ENCODE results near the gene KRR1. TPM values are rescaled to one million over a fixed set of nuclear protein-coding genes. Genes with fewer than 3 reads are reported as not detected.

Gene KRR1
- total and polyA plus RNA-seq, 2 of the 13 experiments (the other 11 are each of a cell fraction or from before 2014, with no cell fraction given) = 19.3 to 103 TPM

DNA sequence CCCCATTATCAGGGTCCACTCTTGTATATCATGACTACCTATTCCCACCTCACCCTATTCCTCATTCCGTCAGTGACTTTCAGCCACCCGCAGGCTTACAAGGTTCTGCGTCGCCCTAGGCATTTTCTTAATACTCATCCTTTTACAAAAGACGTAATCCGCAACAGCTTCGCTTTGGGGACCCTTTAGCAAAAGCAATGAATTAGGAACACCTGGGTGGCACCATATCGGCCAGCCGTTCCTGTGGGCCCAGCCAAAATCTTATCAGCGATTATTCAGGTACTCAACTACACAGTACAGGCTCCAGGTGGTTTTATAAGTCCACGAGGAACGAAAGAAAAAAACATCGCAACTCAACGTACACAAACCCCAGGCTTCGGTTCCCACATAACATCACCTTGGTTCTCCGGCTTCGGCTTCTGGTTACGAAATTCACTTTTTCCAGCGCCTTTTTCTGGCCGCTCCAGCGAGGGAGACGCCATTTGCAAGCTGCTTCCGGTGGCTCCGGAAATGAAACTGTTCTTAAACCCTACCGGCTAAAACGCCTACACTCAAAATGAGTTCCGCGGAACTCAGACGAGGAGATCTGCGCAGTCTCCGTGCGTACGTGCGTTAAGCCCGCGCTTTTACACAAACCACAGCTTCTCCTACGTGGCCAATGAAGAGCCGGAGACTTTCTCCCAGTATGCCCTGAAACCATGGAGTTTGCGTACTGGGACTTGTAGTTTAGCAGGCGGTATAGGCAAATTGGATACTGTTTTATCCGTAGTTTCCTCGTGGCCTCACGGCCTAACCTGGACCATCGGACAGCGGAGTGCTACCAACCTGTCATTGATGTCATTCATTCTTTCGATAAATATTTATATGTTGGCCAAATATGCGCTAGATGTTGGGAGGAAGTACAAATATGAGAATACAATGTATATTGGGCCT is at the start of gene KRR1 (continued):
- TF ChIP-seq, protein P1, sequence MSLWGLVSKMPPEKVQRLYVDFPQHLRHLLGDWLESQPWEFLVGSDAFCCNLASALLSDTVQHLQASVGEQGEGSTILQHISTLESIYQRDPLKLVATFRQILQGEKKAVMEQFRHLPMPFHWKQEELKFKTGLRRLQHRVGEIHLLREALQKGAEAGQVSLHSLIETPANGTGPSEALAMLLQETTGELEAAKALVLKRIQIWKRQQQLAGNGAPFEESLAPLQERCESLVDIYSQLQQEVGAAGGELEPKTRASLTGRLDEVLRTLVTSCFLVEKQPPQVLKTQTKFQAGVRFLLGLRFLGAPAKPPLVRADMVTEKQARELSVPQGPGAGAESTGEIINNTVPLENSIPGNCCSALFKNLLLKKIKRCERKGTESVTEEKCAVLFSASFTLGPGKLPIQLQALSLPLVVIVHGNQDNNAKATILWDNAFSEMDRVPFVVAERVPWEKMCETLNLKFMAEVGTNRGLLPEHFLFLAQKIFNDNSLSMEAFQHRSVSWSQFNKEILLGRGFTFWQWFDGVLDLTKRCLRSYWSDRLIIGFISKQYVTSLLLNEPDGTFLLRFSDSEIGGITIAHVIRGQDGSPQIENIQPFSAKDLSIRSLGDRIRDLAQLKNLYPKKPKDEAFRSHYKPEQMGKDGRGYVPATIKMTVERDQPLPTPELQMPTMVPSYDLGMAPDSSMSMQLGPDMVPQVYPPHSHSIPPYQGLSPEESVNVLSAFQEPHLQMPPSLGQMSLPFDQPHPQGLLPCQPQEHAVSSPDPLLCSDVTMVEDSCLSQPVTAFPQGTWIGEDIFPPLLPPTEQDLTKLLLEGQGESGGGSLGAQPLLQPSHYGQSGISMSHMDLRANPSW (CRISPR knock-in tag; IDR thresholded peaks at IDR 0.05; ENCODE audit: borderline replicate concordance) = peak; percentile 29; the same call in 1 of the 2 replicates
- TF ChIP-seq SRSF4 (IDR thresholded peaks at IDR 0.05; ENCODE audit: low read depth, low read length, poor library complexity, severe bottlenecking) (no peak), NFRKB (IDR thresholded peaks at IDR 0.05) (no peak; the same call in 1 of the 2 replicates), TP53 (CRISPR knock-in tag; conservative IDR thresholded peaks at IDR 0.05) (peak; percentile 78; the same call in 1 of the 2 replicates), TBX2 (CRISPR knock-in tag; IDR thresholded peaks at IDR 0.05; ENCODE audit: borderline replicate concordance) (peak; percentile 76; the same call in 1 of the 2 replicates), TSC22D2 (CRISPR knock-in tag; IDR thresholded peaks at IDR 0.05; ENCODE audit: borderline replicate concordance) (0 out of 2 replicates have a peak, but pooled peaks have one; percentile 68), ZNF383 (CRISPR knock-in tag; IDR thresholded peaks at IDR 0.05; ENCODE audit: borderline replicate concordance) (no peak), NCOR1 (IDR thresholded peaks at IDR 0.05; ENCODE audit: borderline replicate concordance, low read length) (no peak), SP140L (CRISPR knock-in tag; IDR thresholded peaks at IDR 0.05; ENCODE audit: borderline replicate concordance) (peak; percentile 86; the same call in 1 of the 2 replicates), CREB1 (IDR thresholded peaks at IDR 0.05) (peak; percentile 69), CREB1 (CRISPR knock-in tag; IDR thresholded peaks at IDR 0.05) (peak; percentile 94), HDAC2 (CRISPR knock-in tag; IDR thresholded peaks at IDR 0.05) (peak; percentile 91), KLF11 (CRISPR knock-in tag; IDR thresholded peaks at IDR 0.05) (peak; percentile 55; the same call in 1 of the 2 replicates), STAT5B (CRISPR knock-in tag; IDR thresholded peaks at IDR 0.05) (peak; percentile 66; the same call in 1 of the 2 replicates), RNF2 (conservative IDR thresholded peaks at IDR 0.05; ENCODE audit: low read depth) (peak; percentile 89), PHF8 (CRISPR knock-in tag; IDR thresholded peaks at IDR 0.05) (peak; percentile 93), ZNF572 (CRISPR knock-in tag; IDR thresholded peaks at IDR 0.05) (peak; percentile 97; the same call in 1 of the 2 replicates), POLR2AphosphoS2 (IDR thresholded peaks at IDR 0.05; ENCODE audit: low read depth, low read length) (no peak), ZNF672 (CRISPR knock-in tag; IDR thresholded peaks at IDR 0.05) (no peak), PLRG1 (conservative IDR thresholded peaks at IDR 0.05) (no peak), RELA (CRISPR knock-in tag; IDR thresholded peaks at IDR 0.05) (no peak), REL (CRISPR knock-in tag; conservative IDR thresholded peaks at IDR 0.05) (no peak; the same call in 1 of the 2 replicates), RFX1 (IDR thresholded peaks at IDR 0.05) (no peak), NFKB2 (CRISPR knock-in tag; IDR thresholded peaks at IDR 0.05; ENCODE audit: borderline replicate concordance) (peak; percentile 76; the same call in 1 of the 2 replicates), DNMT1 (CRISPR knock-in tag; IDR thresholded peaks at IDR 0.05) (no peak)
- TF ChIP-seq, protein P2, sequence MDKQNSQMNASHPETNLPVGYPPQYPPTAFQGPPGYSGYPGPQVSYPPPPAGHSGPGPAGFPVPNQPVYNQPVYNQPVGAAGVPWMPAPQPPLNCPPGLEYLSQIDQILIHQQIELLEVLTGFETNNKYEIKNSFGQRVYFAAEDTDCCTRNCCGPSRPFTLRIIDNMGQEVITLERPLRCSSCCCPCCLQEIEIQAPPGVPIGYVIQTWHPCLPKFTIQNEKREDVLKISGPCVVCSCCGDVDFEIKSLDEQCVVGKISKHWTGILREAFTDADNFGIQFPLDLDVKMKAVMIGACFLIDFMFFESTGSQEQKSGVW (CRISPR knock-in tag; IDR thresholded peaks at IDR 0.05; ENCODE audit: borderline replicate concordance) = peak; percentile 26; the same call in 1 of the 2 replicates
- TF ChIP-seq, protein P3, sequence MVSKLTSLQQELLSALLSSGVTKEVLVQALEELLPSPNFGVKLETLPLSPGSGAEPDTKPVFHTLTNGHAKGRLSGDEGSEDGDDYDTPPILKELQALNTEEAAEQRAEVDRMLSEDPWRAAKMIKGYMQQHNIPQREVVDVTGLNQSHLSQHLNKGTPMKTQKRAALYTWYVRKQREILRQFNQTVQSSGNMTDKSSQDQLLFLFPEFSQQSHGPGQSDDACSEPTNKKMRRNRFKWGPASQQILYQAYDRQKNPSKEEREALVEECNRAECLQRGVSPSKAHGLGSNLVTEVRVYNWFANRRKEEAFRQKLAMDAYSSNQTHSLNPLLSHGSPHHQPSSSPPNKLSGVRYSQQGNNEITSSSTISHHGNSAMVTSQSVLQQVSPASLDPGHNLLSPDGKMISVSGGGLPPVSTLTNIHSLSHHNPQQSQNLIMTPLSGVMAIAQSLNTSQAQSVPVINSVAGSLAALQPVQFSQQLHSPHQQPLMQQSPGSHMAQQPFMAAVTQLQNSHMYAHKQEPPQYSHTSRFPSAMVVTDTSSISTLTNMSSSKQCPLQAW (CRISPR knock-in tag; IDR thresholded peaks at IDR 0.05) = peak; percentile 88
